ENCODE data around the gene ZFAND2A. TPM values are rescaled to one million over a fixed set of nuclear protein-coding genes. Genes with fewer than 3 reads are reported as not detected.

ZFAND2A gene
- total RNA-seq, 1 experiment from 2014 or later, result 28.4 TPM

DNA sequence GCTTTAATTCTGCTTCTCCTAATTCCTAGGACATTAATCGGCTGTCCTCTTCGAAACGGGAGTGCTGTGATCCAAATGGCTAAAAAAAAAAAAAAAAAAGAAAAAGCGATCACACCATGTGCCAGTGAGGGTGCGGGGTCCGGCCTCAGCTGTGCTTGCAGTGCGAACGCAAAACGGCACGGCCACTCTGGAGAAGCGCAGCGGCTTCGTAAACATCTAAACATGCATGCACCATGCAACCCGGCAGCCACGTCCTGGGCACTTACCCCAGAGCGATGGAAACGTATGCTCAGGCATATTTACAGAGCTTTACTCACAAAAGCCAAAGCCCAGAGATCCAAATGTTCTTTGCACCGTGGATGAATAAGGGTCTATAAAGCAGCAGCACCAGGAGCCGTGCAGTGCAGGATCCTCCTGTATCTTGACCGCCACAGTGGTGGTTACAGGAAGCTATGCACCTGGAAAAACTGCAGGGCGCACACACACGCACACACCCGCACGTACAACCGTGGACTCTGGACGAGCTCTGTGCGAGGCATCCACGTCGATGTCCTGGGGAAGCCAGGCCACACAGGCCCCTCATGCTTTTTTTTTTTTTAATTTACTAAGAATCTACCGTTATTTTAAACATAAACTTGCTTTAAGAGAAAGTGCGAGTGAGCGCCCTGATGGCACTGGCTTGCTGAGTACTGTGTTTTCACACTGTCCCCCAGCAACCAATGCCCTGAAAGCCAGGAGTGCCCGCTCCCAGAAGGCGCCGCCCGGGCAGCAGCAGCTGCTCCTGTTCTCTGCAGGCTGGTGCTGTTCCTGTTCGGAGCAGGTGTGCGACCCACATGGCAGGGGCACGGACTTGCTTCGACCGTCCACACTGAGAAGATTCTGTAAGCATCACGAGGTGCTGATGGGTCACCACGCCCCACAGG, 47.1 kb downstream of the ZFAND2A start:
- H3K9me2 ChIP-seq (replicated peaks; ENCODE audit: low read length), result no peaks in the 10 kb centered on the region
- H3K36me3 ChIP-seq (ENCODE audit: low read depth, low read length), result no peaks in the 10 kb centered on the region
- peaks cover 2% of the 10 kb centered on the region for H3F3A ChIP-seq (ENCODE audit: low read length, unreplicated experiment)
- no peak overlapping the region for H3K4me2 ChIP-seq (ENCODE audit: low read length)
- no TSS peak for BruUV-seq (replicated peaks)
- H3K27me3 ChIP-seq (ENCODE audit: low read length), result no peaks in the 10 kb centered on the region
- no peaks in the 10 kb centered on the region for H4K20me1 ChIP-seq (ENCODE audit: low read length)
- DNase-seq (no peak), ATAC-seq (no peak)
- H3K79me2 ChIP-seq (ENCODE audit: low read length), result 0 out of 2 replicates have a peak, but pooled peaks cover 12% of the 10 kb centered on the region
- no peak overlapping the region for H3K4me3 ChIP-seq (ENCODE audit: low read length)
- H3K4me1 ChIP-seq (ENCODE audit: insufficient read depth, low read length), result no peaks in the 10 kb centered on the region
- no peak overlapping the region for H3K27ac ChIP-seq (ENCODE audit: low read length)
- ChIA-PET POLR2A (ENCODE audit: unreplicated experiment) (no interaction called here), CTCF (no interaction called here)
- TF ChIP-seq, protein P1, sequence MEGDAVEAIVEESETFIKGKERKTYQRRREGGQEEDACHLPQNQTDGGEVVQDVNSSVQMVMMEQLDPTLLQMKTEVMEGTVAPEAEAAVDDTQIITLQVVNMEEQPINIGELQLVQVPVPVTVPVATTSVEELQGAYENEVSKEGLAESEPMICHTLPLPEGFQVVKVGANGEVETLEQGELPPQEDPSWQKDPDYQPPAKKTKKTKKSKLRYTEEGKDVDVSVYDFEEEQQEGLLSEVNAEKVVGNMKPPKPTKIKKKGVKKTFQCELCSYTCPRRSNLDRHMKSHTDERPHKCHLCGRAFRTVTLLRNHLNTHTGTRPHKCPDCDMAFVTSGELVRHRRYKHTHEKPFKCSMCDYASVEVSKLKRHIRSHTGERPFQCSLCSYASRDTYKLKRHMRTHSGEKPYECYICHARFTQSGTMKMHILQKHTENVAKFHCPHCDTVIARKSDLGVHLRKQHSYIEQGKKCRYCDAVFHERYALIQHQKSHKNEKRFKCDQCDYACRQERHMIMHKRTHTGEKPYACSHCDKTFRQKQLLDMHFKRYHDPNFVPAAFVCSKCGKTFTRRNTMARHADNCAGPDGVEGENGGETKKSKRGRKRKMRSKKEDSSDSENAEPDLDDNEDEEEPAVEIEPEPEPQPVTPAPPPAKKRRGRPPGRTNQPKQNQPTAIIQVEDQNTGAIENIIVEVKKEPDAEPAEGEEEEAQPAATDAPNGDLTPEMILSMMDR (conservative IDR thresholded peaks at IDR 0.05; ENCODE audit: low read depth, low read length), result no peak
- TF ChIP-seq EZH2phosphoT487 (IDR thresholded peaks at IDR 0.05; ENCODE audit: borderline replicate concordance, low read length), result no peak
- TF ChIP-seq EZH2 (IDR thresholded peaks at IDR 0.05; ENCODE audit: low read length, unreplicated experiment), result no peak
- no peaks in the 10 kb centered on the region for H3K9me3 ChIP-seq (ENCODE audit: low read length)
- intact Hi-C loops (cut with micrococcal nuclease), result no loop called here
- H3K9ac ChIP-seq (ENCODE audit: low read length), result no peak overlapping the region
- H2AFZ ChIP-seq (ENCODE audit: low read length), result no peak overlapping the region

- no peak for TF ChIP-seq EZH2phosphoT487 (IDR thresholded peaks at IDR 0.05; ENCODE audit: borderline replicate concordance, low read length)
- TF ChIP-seq, protein P1 (conservative IDR thresholded peaks at IDR 0.05; ENCODE audit: low read depth, low read length), result no peak
- ChIA-PET POLR2A (ENCODE audit: unreplicated experiment) (no interaction called here), CTCF (no interaction called here)
- intact Hi-C loops (cut with micrococcal nuclease), result no loop called here
- no TSS peak for BruUV-seq (replicated peaks)
- Histone ChIP-seq H3K9ac (ENCODE audit: low read length) (no peak overlapping the region), H3K9me2 (replicated peaks; ENCODE audit: low read length) (no peaks in the 10 kb centered on the region), H3K36me3 (ENCODE audit: low read depth, low read length) (no peaks in the 10 kb centered on the region), H3K4me1 (ENCODE audit: insufficient read depth, low read length) (no peaks in the 10 kb centered on the region), H2AFZ (ENCODE audit: low read length) (no peak overlapping the region), H3K4me3 (ENCODE audit: low read length) (no peak overlapping the region), H3K9me3 (ENCODE audit: low read length) (no peaks in the 10 kb centered on the region), H3K27me3 (ENCODE audit: low read length) (no peaks in the 10 kb centered on the region), H4K20me1 (ENCODE audit: low read length) (no peaks in the 10 kb centered on the region), H3K4me2 (ENCODE audit: low read length) (no peak overlapping the region), H3K79me2 (ENCODE audit: low read length) (0 out of 2 replicates have a peak, but pooled peaks cover 8% of the 10 kb centered on the region), H3K27ac (ENCODE audit: low read length) (no peak overlapping the region), H3F3A (ENCODE audit: low read length, unreplicated experiment) (no peaks in the 10 kb centered on the region)
- ATAC-seq, result no peak
- no peak for DNase-seq
Observed at GRCh38 chr7:1112109-1112508, 47.9 kb downstream of the ZFAND2A start.

- Histone ChIP-seq H2AFZ (ENCODE audit: low read length) (no peak overlapping the region), H3K27me3 (ENCODE audit: low read length) (no peaks in the 10 kb centered on the region), H3K9me3 (ENCODE audit: low read length) (no peaks in the 10 kb centered on the region), H3K4me1 (ENCODE audit: insufficient read depth, low read length) (no peaks in the 10 kb centered on the region), H4K20me1 (ENCODE audit: low read length) (no peaks in the 10 kb centered on the region), H3K4me2 (ENCODE audit: low read length) (no peak overlapping the region), H3F3A (ENCODE audit: low read length, unreplicated experiment) (no peaks in the 10 kb centered on the region), H3K9ac (ENCODE audit: low read length) (no peak overlapping the region), H3K4me3 (ENCODE audit: low read length) (no peak overlapping the region), H3K27ac (ENCODE audit: low read length) (no peak overlapping the region), H3K9me2 (replicated peaks; ENCODE audit: low read length) (no peaks in the 10 kb centered on the region), H3K36me3 (ENCODE audit: low read depth, low read length) (no peaks in the 10 kb centered on the region), H3K79me2 (ENCODE audit: low read length) (0 out of 2 replicates have a peak, but pooled peaks cover 8% of the 10 kb centered on the region)
- TF ChIP-seq EZH2 (IDR thresholded peaks at IDR 0.05; ENCODE audit: low read length, unreplicated experiment), result no peak
- TF ChIP-seq, protein P1 (conservative IDR thresholded peaks at IDR 0.05; ENCODE audit: low read depth, low read length), result no peak
- TF ChIP-seq EZH2phosphoT487 (IDR thresholded peaks at IDR 0.05; ENCODE audit: borderline replicate concordance, low read length), result no peak
- CTCF ChIA-PET, result no interaction called here
- no TSS peak for BruUV-seq (replicated peaks)
- DNase-seq (no peak), ATAC-seq (no peak)
- intact Hi-C loops (cut with micrococcal nuclease), result no loop called here
- POLR2A ChIA-PET (ENCODE audit: unreplicated experiment), result no interaction called here
Observed at GRCh38 chr7:1111156-1111555, 48.8 kb downstream of the ZFAND2A start.
